GM18526 (cell line): ENCODE results near the gene IRF5.

Experiments
- POLR2A ChIP-seq: IDR thresholded peaks from 3 replicates; pipeline ENCODE4 v1.6.1; 2011; ENCODE audit not compliant: insufficient read length; ENCODE audit errors: extremely low read depth

Gene IRF5, protein sequence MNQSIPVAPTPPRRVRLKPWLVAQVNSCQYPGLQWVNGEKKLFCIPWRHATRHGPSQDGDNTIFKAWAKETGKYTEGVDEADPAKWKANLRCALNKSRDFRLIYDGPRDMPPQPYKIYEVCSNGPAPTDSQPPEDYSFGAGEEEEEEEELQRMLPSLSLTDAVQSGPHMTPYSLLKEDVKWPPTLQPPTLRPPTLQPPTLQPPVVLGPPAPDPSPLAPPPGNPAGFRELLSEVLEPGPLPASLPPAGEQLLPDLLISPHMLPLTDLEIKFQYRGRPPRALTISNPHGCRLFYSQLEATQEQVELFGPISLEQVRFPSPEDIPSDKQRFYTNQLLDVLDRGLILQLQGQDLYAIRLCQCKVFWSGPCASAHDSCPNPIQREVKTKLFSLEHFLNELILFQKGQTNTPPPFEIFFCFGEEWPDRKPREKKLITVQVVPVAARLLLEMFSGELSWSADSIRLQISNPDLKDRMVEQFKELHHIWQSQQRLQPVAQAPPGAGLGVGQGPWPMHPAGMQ

GRCh38 chr7:128937647-128938543, at the start of gene IRF5:
Gene IRF5 (plus strand): TSS chr7:128937927. CDS start chr7:128942082, 4,155 bp downstream.
- TF ChIP-seq POLR2A = peak; percentile 59

- TF ChIP-seq POLR2A = no peak
Observed at GRCh38 chr7:128888039-128888755, 49.5 kb upstream of the IRF5 start.

GRCh38 chr7:128888756-128889095, 49.0 kb upstream of the IRF5 start:
- TF ChIP-seq POLR2A = no peak

GRCh38 chr7:128889121-128889520, 48.6 kb upstream of the IRF5 start:
- no peak for TF ChIP-seq POLR2A

GRCh38 chr7:128890306-128891109, 47.2 kb upstream of the IRF5 start:
- no peak for TF ChIP-seq POLR2A

DNA sequence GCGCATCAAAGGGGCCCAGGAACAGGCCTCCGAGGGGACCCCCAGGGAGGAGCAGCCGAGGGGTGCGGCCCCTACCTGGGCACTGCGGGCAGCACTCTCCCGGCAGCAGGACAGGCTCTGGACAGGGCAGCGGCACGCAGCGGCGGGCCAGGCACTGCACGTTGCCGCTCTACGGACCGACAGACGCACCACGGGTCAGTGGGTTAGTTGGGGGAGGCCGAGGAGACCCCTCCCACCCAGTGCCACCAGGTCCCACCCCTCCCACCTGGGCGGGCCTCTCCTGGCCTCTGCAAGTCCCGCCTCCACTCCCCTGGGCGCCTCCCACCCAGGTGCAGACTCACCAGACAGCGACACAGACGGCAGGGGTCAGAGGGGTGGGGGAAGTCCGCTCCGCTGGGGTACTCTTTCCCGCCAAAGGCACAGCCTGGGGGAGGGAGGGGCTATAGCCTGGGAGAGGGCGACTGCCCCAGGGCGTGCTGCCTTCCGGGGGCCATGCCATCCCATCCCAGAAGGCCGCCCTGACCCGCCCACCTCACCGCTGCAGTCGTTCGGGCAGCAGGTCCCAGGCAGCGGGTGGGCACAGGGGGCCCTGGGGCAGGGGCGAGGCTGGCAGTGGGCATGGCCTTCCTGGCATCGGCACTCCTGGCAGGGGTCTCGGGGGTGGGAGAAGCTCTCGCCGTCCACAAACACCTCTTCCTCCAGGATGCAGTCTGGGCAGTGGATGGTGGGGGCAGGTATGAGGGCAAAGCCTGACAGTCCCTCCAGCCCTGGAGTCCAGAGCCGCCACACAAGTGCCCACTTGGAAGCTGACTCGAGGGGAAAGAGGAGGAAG, 46.4 kb upstream of the IRF5 start:
- TF ChIP-seq POLR2A = no peak

DNA sequence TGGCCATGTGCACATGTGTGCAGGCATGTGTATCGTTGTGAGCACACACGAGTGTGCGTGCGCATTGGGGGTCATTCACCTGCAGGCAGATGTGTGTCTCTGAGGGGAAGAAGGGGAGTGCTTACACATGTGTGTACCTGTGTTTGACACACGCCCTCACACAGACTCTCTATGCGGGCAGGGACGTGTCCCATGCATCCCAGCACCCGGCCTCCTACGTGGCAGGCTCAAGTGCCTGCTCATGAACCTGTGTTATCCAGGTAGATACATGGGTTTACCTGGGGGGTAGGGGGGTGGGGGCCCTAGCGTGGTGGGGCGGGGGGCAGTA, 45.8 kb upstream of the IRF5 start:
- TF ChIP-seq POLR2A = no peak

- no peak for TF ChIP-seq POLR2A
Observed at GRCh38 chr7:128892521-128893250, 45.0 kb upstream of the IRF5 start.

- TF ChIP-seq POLR2A = no peak
Observed at GRCh38 chr7:128893251-128894100, 44.3 kb upstream of the IRF5 start.

DNA sequence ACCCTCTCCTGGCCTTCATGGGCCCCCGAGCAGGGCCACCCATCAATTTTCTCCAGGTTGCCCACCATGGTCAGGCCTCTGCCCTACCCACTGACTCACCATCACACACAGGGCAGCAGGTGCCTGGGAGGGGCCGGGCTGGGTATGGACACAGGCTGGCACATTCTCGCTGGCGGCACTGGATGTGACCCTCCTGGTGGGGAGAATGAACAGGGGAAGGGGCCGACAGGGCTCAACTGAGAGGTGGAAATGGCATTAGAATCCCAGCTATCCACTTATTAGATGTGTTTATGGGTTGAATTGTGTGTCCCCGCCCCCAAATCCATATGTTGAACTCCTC, 43.7 kb upstream of the IRF5 start:
- no peak for TF ChIP-seq POLR2A

DNA sequence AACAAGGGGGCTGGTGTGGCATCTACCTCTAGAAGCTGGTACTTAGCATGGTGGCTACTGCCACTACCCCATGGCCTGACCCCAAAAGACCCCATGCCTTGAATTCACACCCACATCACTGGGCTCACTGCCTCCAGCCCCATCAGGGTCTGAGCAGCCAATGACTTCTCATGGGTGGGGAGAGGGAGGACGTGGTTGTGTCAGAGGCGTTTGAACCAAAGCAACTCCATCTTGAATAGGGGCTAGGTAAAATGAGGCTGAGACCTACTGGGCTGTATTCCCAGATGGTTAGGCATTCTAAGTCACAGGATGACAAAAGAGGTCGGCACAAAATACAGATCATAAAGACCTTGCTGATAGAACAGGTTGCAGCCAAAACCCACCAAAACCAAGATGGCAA, 42.4 kb upstream of the IRF5 start:
- no peak for TF ChIP-seq POLR2A

DNA sequence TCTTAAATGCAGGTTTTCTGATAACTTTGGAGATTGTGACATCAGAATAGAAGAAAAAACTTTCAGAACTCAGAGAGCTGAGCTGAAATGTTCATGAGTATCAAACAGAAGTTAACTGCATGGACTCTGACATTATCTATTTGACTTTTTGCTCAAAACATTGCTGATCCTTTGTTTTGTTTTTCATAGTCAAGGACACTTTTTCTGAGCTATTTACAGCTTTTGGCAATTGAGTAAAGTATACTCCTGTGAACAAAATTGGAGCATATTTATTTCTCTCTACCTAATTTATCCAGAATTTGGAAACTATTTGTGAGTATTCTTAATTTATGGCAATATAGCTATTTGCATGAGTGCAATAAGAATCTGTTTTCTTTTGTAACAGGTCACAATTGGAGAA, 38.3 kb upstream of the IRF5 start:
- no peak for TF ChIP-seq POLR2A
